Mucosa of rectum (tissue), 2 donors: ENCODE data around the gene SLC25A34.
A peak's percentile ranks its signal among the peaks of the same experiment; 100 is the strongest.

ENCODE experiments used
- H3K27ac ChIP-seq, 2 donors: one replicate each; pipeline ENCODE4 v1.7.0; 2013; ENCODE audit warnings: inconsistent platforms in 2 of 2, low read depth in 2 of 2, low read length in 2 of 2
- H3K27me3 ChIP-seq, 2 donors: one replicate each; pipeline ENCODE4 v1.7.0; 2013; ENCODE audit warnings: low read length in 2 of 2; ENCODE audit not compliant: control insufficient read depth in 2 of 2, insufficient read depth in 2 of 2
- H3K36me3 ChIP-seq, 2 donors: one replicate each; pipeline ENCODE4 v1.7.0; 2013; ENCODE audit warnings: low read length in 2 of 2; ENCODE audit not compliant: control insufficient read depth in 2 of 2, insufficient read depth in 2 of 2
- H3K4me1 ChIP-seq, 2 donors: one replicate each; pipeline ENCODE4 v1.7.0; 2013; ENCODE audit warnings: low read length in 2 of 2, mild to moderate bottlenecking in 1 of 2; ENCODE audit not compliant: control insufficient read depth in 2 of 2, insufficient read depth in 2 of 2
- H3K4me3 ChIP-seq, 2 donors: one replicate each; pipeline ENCODE4 v1.7.0; 2013; ENCODE audit warnings: low read length in 2 of 2
- H3K9ac ChIP-seq, 2 donors: one replicate each; pipeline ENCODE4 v1.7.0; 2013; ENCODE audit warnings: low read length in 2 of 2, low read depth in 1 of 2, mild to moderate bottlenecking in 1 of 2
- H3K9me3 ChIP-seq, 2 donors: one replicate each; pipeline ENCODE4 v1.7.0; 2013; ENCODE audit warnings: low read length in 2 of 2; ENCODE audit not compliant: control insufficient read depth in 2 of 2
- donor health status: healthy.
- donor health status: Normal muscosa, but diverticular disease.

The SLC25A34 gene

GRCh38 chr1:15750924-15751323 is 14.9 kb downstream of the SLC25A34 start:
- Histone ChIP-seq H3K9ac (no peak overlapping the region), H3K36me3 (no peaks in the 10 kb centered on the region), H3K9me3 (no peaks in the 10 kb centered on the region), H3K27me3 (no peaks in the 10 kb centered on the region), H3K4me1 (peaks cover 4 to 7% of the 10 kb centered on the region in 2 donors), H3K27ac (no peak overlapping the region), H3K4me3 (no peak overlapping the region)

- H3K9ac ChIP-seq: no peak overlapping the region
- H3K27ac ChIP-seq: no peak overlapping the region
- no peaks in the 10 kb centered on the region for H3K9me3 ChIP-seq
- H3K36me3 ChIP-seq: no peaks in the 10 kb centered on the region
- H3K4me1 ChIP-seq: peaks cover 10 to 14% of the 10 kb centered on the region in 2 donors
- no peak overlapping the region for H3K4me3 ChIP-seq
- peaks cover 0 to 4% of the 10 kb centered on the region in 2 donors for H3K27me3 ChIP-seq
Measured at GRCh38 chr1:15751717-15752116, 15.7 kb downstream of the SLC25A34 start.

- Histone ChIP-seq H3K9me3 (no peaks in the 10 kb centered on the region), H3K4me1 (peaks cover 14 to 27% of the 10 kb centered on the region in 2 donors), H3K27ac (no peak overlapping the region), H3K4me3 (no peak overlapping the region), H3K27me3 (peaks cover 0 to 4% of the 10 kb centered on the region in 2 donors), H3K9ac (no peak overlapping the region), H3K36me3 (no peaks in the 10 kb centered on the region)
Measured at GRCh38 chr1:15753776-15754175, 17.7 kb downstream of the SLC25A34 start.

DNA sequence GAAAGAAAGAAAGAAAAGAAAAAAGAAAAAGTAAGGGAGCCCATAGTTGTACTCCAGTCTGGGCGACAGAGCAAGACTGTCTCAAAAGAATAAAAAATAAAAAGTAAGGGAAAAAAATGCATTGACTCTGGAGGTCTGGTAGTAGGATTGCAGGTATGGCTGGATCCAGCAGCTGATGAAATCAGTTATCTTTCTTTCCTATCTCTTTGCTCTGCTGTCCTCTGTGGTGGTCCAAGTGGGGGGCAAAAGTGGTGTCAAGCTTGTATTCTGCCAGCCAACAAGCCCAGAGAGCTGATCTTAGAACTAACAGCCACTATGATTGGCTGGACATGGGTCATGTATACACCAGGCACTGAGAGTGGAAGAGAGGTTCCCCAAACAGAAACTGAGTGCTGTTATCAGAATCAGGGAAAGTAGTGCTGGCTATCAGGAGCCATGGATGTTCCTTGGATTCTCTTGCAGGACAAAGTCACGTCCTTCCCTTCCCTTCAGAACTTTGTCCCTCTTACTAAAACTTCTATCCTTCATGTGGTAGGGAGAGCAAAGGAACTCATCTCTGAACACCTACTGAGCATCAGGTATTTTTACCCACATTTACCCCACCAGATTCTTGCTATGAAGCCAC is 19.1 kb downstream of the SLC25A34 start:
- no peak overlapping the region for H3K27ac ChIP-seq
- no peaks in the 10 kb centered on the region for H3K36me3 ChIP-seq
- no peak overlapping the region for H3K9ac ChIP-seq
- no peaks in the 10 kb centered on the region for H3K9me3 ChIP-seq
- peaks cover 0 to 4% of the 10 kb centered on the region in 2 donors for H3K27me3 ChIP-seq
- no peak overlapping the region for H3K4me3 ChIP-seq
- peaks cover 19 to 33% of the 10 kb centered on the region in 2 donors for H3K4me1 ChIP-seq

GRCh38 chr1:15755646-15756040 is 19.6 kb downstream of the SLC25A34 start:
- no peaks in the 10 kb centered on the region for H3K36me3 ChIP-seq
- H3K27ac ChIP-seq: peak overlapping the region in 1 of 2 donors; percentile 89
- H3K9ac ChIP-seq: peak overlapping the region in 1 of 2 donors; percentile 30
- peaks cover 0 to 4% of the 10 kb centered on the region in 2 donors for H3K27me3 ChIP-seq
- no peaks in the 10 kb centered on the region for H3K9me3 ChIP-seq
- H3K4me1 ChIP-seq: peaks cover 19 to 36% of the 10 kb centered on the region in 2 donors
- H3K4me3 ChIP-seq: peak overlapping the region in 1 of 2 donors; percentile 75

DNA sequence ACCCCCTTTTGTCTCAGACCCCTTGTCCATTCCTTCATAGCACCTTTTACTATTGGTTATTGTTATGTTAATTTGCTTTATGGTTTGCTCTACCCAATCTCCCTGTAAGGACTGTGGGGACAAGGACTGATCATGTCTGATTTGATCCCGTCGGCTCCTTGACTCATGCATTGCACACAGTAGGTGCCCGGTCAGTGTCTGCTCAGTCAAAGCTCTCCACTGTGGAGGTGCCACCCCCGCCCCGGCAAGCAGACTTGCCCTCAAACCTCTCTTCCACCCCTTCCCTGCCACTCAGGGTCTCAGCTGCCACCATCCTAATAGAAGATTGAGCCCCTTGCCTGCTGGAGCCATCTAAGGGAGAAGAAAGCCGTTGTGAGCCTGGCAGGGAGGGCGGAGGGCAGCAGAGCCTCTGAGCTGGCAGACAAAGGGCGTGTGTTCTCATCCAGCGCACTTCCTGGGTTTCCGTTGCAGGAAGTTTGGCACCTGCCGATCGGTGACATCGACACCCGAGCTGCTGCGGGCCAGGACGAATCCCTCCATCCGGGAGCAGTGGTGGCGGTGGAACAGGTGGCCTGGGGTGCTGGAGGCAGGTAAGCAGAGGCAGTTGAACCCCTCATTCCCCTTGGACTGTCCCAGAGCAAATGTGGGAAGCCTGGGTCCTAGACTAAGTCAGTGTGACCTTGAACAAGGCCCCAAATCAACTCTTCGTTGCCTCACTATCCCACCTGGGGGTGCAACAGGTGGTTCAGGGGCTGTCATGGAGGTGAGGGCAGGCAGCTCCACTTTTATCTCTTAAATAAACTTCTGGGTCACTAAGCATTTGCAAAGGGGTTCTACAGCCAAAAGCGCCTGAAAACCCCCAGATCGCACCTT is 20.3 kb downstream of the SLC25A34 start:
- Histone ChIP-seq H3K4me3 (peak overlapping the region; percentile 75 to 82), H3K27me3 (peaks cover 0 to 4% of the 10 kb centered on the region in 2 donors), H3K4me1 (peaks cover 23 to 43% of the 10 kb centered on the region in 2 donors), H3K9me3 (no peaks in the 10 kb centered on the region), H3K9ac (peak overlapping the region; percentile 90 to 95), H3K36me3 (peaks cover 0 to 4% of the 10 kb centered on the region in 2 donors), H3K27ac (peak overlapping the region; percentile 89 to 91)

DNA sequence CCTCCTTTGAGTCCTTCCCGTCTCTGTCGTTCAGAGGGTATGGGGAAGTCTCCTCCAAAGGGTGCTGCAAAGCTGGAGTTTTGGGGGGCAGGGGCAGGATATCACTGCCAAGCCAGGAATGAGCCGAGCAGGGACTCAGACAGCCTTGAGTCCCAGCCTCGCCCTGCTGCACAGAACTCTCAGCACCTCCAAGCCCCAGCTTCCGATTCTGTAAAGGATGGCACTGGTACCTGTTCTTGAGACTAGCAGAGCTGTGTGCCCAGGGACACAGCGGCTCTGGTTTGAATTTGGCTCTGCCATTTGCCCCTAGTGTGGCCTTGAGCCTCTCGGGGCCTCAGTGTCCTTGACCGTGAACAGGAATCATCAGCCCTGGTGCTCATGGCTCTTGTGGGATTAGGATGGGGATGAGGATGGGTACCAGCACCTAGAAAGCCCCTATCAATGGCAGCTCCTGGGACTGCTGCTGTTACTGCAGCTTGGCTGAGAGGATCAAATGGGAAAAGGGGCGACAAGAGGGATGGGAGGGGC is 21.0 kb downstream of the SLC25A34 start:
- H3K4me1 ChIP-seq: peaks cover 25 to 49% of the 10 kb centered on the region in 2 donors
- peaks cover 0 to 4% of the 10 kb centered on the region in 2 donors for H3K36me3 ChIP-seq
- H3K9me3 ChIP-seq: no peaks in the 10 kb centered on the region
- peak overlapping the region; percentile 75 to 82 for H3K4me3 ChIP-seq
- peak overlapping the region; percentile 90 to 95 for H3K9ac ChIP-seq
- H3K27me3 ChIP-seq: peaks cover 0 to 4% of the 10 kb centered on the region in 2 donors
- H3K27ac ChIP-seq: peak overlapping the region; percentile 89 to 91

DNA sequence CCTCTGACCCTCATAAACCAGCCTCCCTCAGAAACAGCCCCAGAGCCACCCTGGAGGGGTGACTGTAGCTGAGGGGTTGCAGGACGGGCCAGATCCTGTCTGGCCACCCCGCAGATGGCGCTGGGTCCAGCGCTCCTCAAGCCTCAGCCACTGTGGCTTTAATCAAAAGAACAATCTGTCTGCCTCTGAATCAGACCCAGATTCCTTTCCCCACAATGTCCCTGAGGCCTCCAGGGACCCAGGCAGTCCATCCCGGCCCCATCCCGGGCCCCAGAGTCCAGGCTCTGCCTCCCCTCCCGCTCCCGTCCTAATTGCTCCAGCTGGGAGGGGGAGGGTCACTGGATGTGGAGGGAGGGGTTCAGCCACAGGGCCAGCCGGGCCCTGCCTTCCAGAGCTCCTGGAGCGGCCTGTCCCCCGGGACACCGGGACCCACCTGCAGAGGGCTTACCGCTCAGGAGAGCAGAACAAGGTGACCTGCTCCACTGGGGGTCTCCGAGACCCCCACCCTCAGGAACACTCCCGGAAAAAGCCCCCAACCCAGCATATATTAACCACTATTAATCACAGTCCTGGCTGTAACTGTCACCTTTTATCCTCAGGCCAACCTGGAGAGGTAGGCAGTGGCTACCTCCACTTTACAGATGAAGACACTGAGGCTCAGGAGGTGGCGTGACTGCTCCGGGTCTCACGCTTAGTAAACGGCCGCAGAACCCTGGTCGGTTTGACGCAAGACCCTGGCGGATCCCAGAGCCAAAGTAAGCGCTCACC is 21.7 kb downstream of the SLC25A34 start:
- H3K4me1 ChIP-seq: peaks cover 25 to 49% of the 10 kb centered on the region in 2 donors
- peak overlapping the region; percentile 90 to 95 for H3K9ac ChIP-seq
- H3K27me3 ChIP-seq: peaks cover 0 to 4% of the 10 kb centered on the region in 2 donors
- H3K27ac ChIP-seq: peak overlapping the region; percentile 89 to 91
- peak overlapping the region; percentile 75 to 82 for H3K4me3 ChIP-seq
- H3K9me3 ChIP-seq: no peaks in the 10 kb centered on the region
- H3K36me3 ChIP-seq: peaks cover 0 to 6% of the 10 kb centered on the region in 2 donors

- H3K9me3 ChIP-seq: no peaks in the 10 kb centered on the region
- peaks cover 25 to 49% of the 10 kb centered on the region in 2 donors for H3K4me1 ChIP-seq
- H3K27me3 ChIP-seq: peaks cover 0 to 4% of the 10 kb centered on the region in 2 donors
Measured at GRCh38 chr1:15758343-15758931, 22.4 kb downstream of the SLC25A34 start, which contains the start of gene FBLIM1. FBLIM1 (plus strand) TSS chr1:15758795; CDS start chr1:15764984, 6,189 bp downstream.

More at GRCh38 chr1:15758343-15758931, 22.4 kb downstream of the SLC25A34 start, which contains the start of gene FBLIM1:
- Histone ChIP-seq H3K27ac (peak within 1 kb of the TSS; percentile 89 to 91), H3K9ac (peak within 1 kb of the TSS; percentile 90 to 95), H3K4me3 (peak within 1 kb of the TSS; percentile 75 to 82), H3K36me3 (peaks cover 0 to 6% of the 10 kb centered on the region in 2 donors)
